H9 (cell line): Measurements from ENCODE around the gene NAA15. TPM values are rescaled to one million over a fixed set of nuclear protein-coding genes. Genes with fewer than 3 reads are reported as not detected.

Experiments
- DNase-seq: peaks from one replicate; pipeline ENCODE4 v3.0.0-alpha.2; 2017
- H2AFZ ChIP-seq: one replicate; pipeline ENCODE4 v1.6.1; 2013; ENCODE audit warnings: mild to moderate bottlenecking, low read length, control low read depth, moderate library complexity
- H2AK5ac ChIP-seq: 2 replicates; pipeline ENCODE4 v1.6.1; 2013; ENCODE audit warnings: low read length, control low read depth, mixed read lengths; ENCODE audit not compliant: insufficient read length
- H2BK120ac ChIP-seq: one replicate; pipeline ENCODE4 v1.6.1; 2013; ENCODE audit warnings: low read depth, mild to moderate bottlenecking, low read length, control low read depth, inconsistent platforms; ENCODE audit not compliant: poor library complexity, severe bottlenecking
- H2BK12ac ChIP-seq: 2 replicates; pipeline ENCODE4 v1.6.1; 2013; ENCODE audit warnings: low read length, control low read depth, mixed read lengths, low read depth; ENCODE audit not compliant: insufficient read length
- H2BK15ac ChIP-seq: 2 replicates; pipeline ENCODE4 v1.6.1; 2013; ENCODE audit warnings: low read depth, low read length, control low read depth
- H2BK20ac ChIP-seq: one replicate; pipeline ENCODE4 v1.6.1; 2013; ENCODE audit warnings: low read depth, mild to moderate bottlenecking, low read length, control low read depth, inconsistent platforms; ENCODE audit not compliant: poor library complexity, severe bottlenecking
- H2BK5ac ChIP-seq: 2 replicates; pipeline ENCODE4 v1.6.1; 2013; ENCODE audit warnings: low read length, control low read depth, mixed read lengths; ENCODE audit not compliant: insufficient read length
- H3K14ac ChIP-seq: 2 replicates; pipeline ENCODE4 v1.6.1; 2013; ENCODE audit warnings: low read length, control low read depth; ENCODE audit not compliant: insufficient read depth
- H3K18ac ChIP-seq: 2 replicates; pipeline ENCODE4 v1.6.1; 2013; ENCODE audit warnings: low read depth, mild to moderate bottlenecking, mixed read lengths, low read length, control low read depth; ENCODE audit not compliant: insufficient read length
- H3K23ac ChIP-seq: 2 replicates; pipeline ENCODE4 v1.6.1; 2013; ENCODE audit warnings: low read length, control low read depth, mixed read lengths, low read depth; ENCODE audit not compliant: insufficient read length
- H3K23me2 ChIP-seq: 2 replicates; pipeline ENCODE4 v1.6.1; 2013; ENCODE audit warnings: low read depth, mild to moderate bottlenecking, mixed read lengths, low read length, control low read depth; ENCODE audit not compliant: insufficient read length, poor library complexity, severe bottlenecking
- H3K27ac ChIP-seq: 2 replicates; pipeline ENCODE4 v1.5.1; 2013; ENCODE audit warnings: low read length, control low read depth, mixed read lengths, low read depth; ENCODE audit not compliant: insufficient read length
- H3K27me3 ChIP-seq: 2 replicates; pipeline ENCODE4 v1.6.1; 2013; ENCODE audit warnings: low read length, control low read depth, inconsistent platforms; ENCODE audit not compliant: insufficient read depth
- H3K4ac ChIP-seq: 2 replicates; pipeline ENCODE4 v1.6.1; 2013; ENCODE audit warnings: low read depth, mild to moderate bottlenecking, control low read depth, inconsistent platforms, low read length, moderate library complexity
- H3K4me1 ChIP-seq: 2 replicates; pipeline ENCODE4 v1.6.1; 2013; ENCODE audit warnings: low read length, control low read depth, inconsistent platforms; ENCODE audit not compliant: insufficient read depth
- H3K4me2 ChIP-seq: 2 replicates; pipeline ENCODE4 v1.6.1; 2013; ENCODE audit warnings: low read length, control low read depth, mixed read lengths; ENCODE audit not compliant: insufficient read length, insufficient read depth
- H3K56ac ChIP-seq: 2 replicates; pipeline ENCODE4 v1.6.1; 2013; ENCODE audit warnings: low read depth, mild to moderate bottlenecking, mixed read lengths, low read length, control low read depth; ENCODE audit not compliant: insufficient read length
- H3K79me1 ChIP-seq: 2 replicates; pipeline ENCODE4 v1.6.1; 2013; ENCODE audit warnings: low read depth, mild to moderate bottlenecking, moderate library complexity, low read length, control low read depth, inconsistent platforms; ENCODE audit not compliant: insufficient read depth, poor library complexity, severe bottlenecking
- H3K79me2 ChIP-seq: 2 replicates; pipeline ENCODE4 v1.6.1; 2013; ENCODE audit warnings: low read length, control low read depth, inconsistent platforms; ENCODE audit not compliant: insufficient read depth
- H3K9ac ChIP-seq: 2 replicates; pipeline ENCODE4 v1.6.1; 2013; ENCODE audit warnings: low read length, control low read depth, mixed read lengths; ENCODE audit not compliant: insufficient read length; ENCODE audit errors: extremely low read depth
- H3K9me3 ChIP-seq: one replicate; pipeline ENCODE4 v1.6.1; 2013; ENCODE audit warnings: low read depth, low read length, inconsistent platforms; ENCODE audit not compliant: control insufficient read depth
- H3T11ph ChIP-seq: one replicate; pipeline ENCODE4 v1.6.1; 2013; ENCODE audit warnings: mild to moderate bottlenecking, low read length, control low read depth, inconsistent platforms
- H4K20me1 ChIP-seq: one replicate; pipeline ENCODE4 v1.6.1; 2013; ENCODE audit not compliant: control insufficient read depth, insufficient read length, insufficient read depth
- H4K5ac ChIP-seq: 2 replicates; pipeline ENCODE4 v1.6.1; 2013; ENCODE audit warnings: low read depth, mild to moderate bottlenecking, mixed read lengths, low read length, control low read depth; ENCODE audit not compliant: insufficient read length
- H4K8ac ChIP-seq: replicated peaks from 2 replicates; pipeline ENCODE4 v1.6.1; 2013; ENCODE audit warnings: low read length, control low read depth, mixed read lengths, low read depth; ENCODE audit not compliant: insufficient read length
- H4K91ac ChIP-seq: 2 replicates; pipeline ENCODE4 v1.6.1; 2013; ENCODE audit warnings: low read depth, mild to moderate bottlenecking, moderate library complexity, mixed read lengths, low read length, control low read depth; ENCODE audit not compliant: insufficient read length
- H3K27ac Mint-ChIP-seq, 3 experiments: 2 replicates in 2 of 3; 3 replicates in 1 of 3; pipeline ENCODE4 v1.8.0; 2020 to 2021; ENCODE audit warnings: mixed read lengths in 3 of 3, mild to moderate bottlenecking in 1 of 3, moderate library complexity in 1 of 3
- H3K27me3 Mint-ChIP-seq: 2 replicates; pipeline ENCODE4 v1.8.0; 2021; ENCODE audit warnings: low read depth, mild to moderate bottlenecking, moderate library complexity, mixed read lengths
- H3K36me3 Mint-ChIP-seq, 3 experiments: 2 replicates in 2 of 3; 3 replicates in 1 of 3; pipeline ENCODE4 v1.8.0; 2020 to 2021; ENCODE audit warnings: low read depth in 3 of 3, mixed read lengths in 3 of 3; ENCODE audit not compliant: insufficient read depth in 1 of 3
- H3K4me1 Mint-ChIP-seq, 2 experiments: 2 replicates each; pipeline ENCODE4 v1.8.0; 2020; ENCODE audit warnings: mixed read lengths in 2 of 2
- H3K4me3 Mint-ChIP-seq, 2 experiments: 2 replicates in 1 of 2; 3 replicates in 1 of 2; pipeline ENCODE4 v1.8.0; 2020 to 2021; ENCODE audit warnings: mild to moderate bottlenecking in 2 of 2, mixed read lengths in 2 of 2, moderate library complexity in 1 of 2
- H3K9me3 Mint-ChIP-seq, 2 experiments: 2 replicates in 1 of 2; 3 replicates in 1 of 2; pipeline ENCODE4 v1.8.0; 2020; ENCODE audit warnings: mild to moderate bottlenecking in 2 of 2, mixed read lengths in 2 of 2, moderate library complexity in 1 of 2
- WGBS: extraction: QIAGEN DNeasy Blood & Tissue Kit; methylation state at CpG from one replicate; pipeline ENCODE4 v1.1.7; 2013; ENCODE audit warnings: missing lambda C conversion rate, low lambda C conversion rate, mixed read lengths; ENCODE audit not compliant: insufficient read length; ENCODE audit errors: extremely low coverage; 5-methylcytosine and 5-hydroxymethylcytosine counted together
- total RNA-seq: library from RNA; stranded (reverse); gene quantifications from 2 replicates; pipeline ENCODE4 v1.2.1, GENCODE V29; 2021
- TF ChIP-seq, protein P1 (sequence below): fragments of 200-600 bp; sonication (generic); conservative IDR thresholded peaks from 3 replicates; pipeline ENCODE4 v1.8.0; 2021; ENCODE audit warnings: antibody characterized with exemption, mild to moderate bottlenecking

Gene NAA15
- total RNA-seq, 1 experiment from 2014 or later = 115 TPM

DNA sequence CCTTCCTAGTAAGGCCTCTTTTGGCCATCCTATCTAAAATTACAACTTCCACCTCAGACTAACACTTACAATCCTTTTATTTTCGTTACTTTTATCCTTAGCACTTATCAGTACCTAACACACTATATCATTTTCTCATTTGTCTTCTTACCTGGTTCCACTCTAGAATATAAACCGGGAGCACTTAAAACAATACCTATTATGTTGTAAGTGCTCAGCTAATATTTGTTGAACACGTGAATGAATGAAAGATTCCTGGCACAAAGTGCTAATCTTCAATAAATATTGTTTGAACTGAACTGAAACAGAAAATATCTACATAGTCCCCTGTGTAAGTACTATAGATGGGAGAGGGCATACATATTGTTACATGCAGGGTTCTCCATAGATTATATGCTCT, 35.7 kb upstream of the NAA15 start:
- Histone ChIP-seq H3K9me3 (no peaks in the 10 kb centered on the region), H2AK5ac (no peak overlapping the region), H3K56ac (no peak overlapping the region), H3K18ac (no peak overlapping the region), H3K27ac (no peak overlapping the region), H4K91ac (no peak overlapping the region), H3K4me1 (no peaks in the 10 kb centered on the region; the same call in 1 of the 2 replicates), H2BK20ac (no peak overlapping the region), H3T11ph (no peak overlapping the region), H3K14ac (no peak overlapping the region), H2BK120ac (no peak overlapping the region), H4K8ac (no peak overlapping the region), H3K23me2 (no peaks in the 10 kb centered on the region), H2AFZ (no peak overlapping the region), H3K4ac (no peak overlapping the region), H3K79me2 (no peaks in the 10 kb centered on the region), H4K20me1 (no peaks in the 10 kb centered on the region), H4K5ac (no peak overlapping the region), H2BK12ac (no peak overlapping the region), H3K9ac (no peak overlapping the region), H2BK15ac (no peak overlapping the region), H3K4me2 (no peak overlapping the region), H2BK5ac (no peak overlapping the region), H3K23ac (no peak overlapping the region), H3K27me3 (no peaks in the 10 kb centered on the region), H3K79me1 (no peaks in the 10 kb centered on the region)
- Mint-ChIP-seq H3K27me3 (no peaks in the 10 kb centered on the region), H3K27ac (peak overlapping the region in 2 of 3 experiments; percentile 4 to 73; a peak in 3 of 7 replicates), H3K4me1 (peaks cover 19 to 23% of the 10 kb centered on the region in 2 experiments), H3K36me3 (no peaks in the 10 kb centered on the region), H3K9me3 (no peaks in the 10 kb centered on the region), H3K4me3 (no peak overlapping the region)
- TF ChIP-seq, protein P1, sequence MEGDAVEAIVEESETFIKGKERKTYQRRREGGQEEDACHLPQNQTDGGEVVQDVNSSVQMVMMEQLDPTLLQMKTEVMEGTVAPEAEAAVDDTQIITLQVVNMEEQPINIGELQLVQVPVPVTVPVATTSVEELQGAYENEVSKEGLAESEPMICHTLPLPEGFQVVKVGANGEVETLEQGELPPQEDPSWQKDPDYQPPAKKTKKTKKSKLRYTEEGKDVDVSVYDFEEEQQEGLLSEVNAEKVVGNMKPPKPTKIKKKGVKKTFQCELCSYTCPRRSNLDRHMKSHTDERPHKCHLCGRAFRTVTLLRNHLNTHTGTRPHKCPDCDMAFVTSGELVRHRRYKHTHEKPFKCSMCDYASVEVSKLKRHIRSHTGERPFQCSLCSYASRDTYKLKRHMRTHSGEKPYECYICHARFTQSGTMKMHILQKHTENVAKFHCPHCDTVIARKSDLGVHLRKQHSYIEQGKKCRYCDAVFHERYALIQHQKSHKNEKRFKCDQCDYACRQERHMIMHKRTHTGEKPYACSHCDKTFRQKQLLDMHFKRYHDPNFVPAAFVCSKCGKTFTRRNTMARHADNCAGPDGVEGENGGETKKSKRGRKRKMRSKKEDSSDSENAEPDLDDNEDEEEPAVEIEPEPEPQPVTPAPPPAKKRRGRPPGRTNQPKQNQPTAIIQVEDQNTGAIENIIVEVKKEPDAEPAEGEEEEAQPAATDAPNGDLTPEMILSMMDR = no peak
- WGBS = 100% methylated on average over 1 of the region's 3 CpGs
- DNase-seq = no peak
